Stimulated activated CD8-positive, alpha-beta memory T cell treated with anti-CD3 and anti-CD28 coated beads, Interleukin-15, amount 100 ng/mL, for 4 hours (primary cell): ENCODE measurements around the gene PRR16.
"Not testable (repeated sequence)": the region's sequence is repeated elsewhere in the genome, so short reads cannot be mapped to it uniquely, and the experiment has no call there.

Experiments
- DNase-seq, 2 donors: peaks; one replicate each; pipeline ENCODE4 v3.0.0-alpha.2; 2020; ENCODE audit warnings: low read depth in 2 of 2

The PRR16 gene

GRCh38 chr5:120640778-120641177 lies 176.7 kb downstream of the PRR16 start:
- no peak for DNase-seq

GRCh38 chr5:120644516-120644915 lies 180.4 kb downstream of the PRR16 start:
- no peak for DNase-seq

GRCh38 chr5:120655828-120656435 lies 191.8 kb downstream of the PRR16 start:
- DNase-seq = no peak

- DNase-seq = no peak
Measured at GRCh38 chr5:120657104-120657503, 193.0 kb downstream of the PRR16 start.

GRCh38 chr5:120677481-120677880 lies 213.4 kb downstream of the PRR16 start:
- no peak for DNase-seq

- DNase-seq = no peak
Measured at GRCh38 chr5:120678279-120678678, 214.2 kb downstream of the PRR16 start.

- DNase-seq = no peak
Measured at GRCh38 chr5:120682851-120683250, 218.8 kb downstream of the PRR16 start.

GRCh38 chr5:120683580-120683979 lies 219.5 kb downstream of the PRR16 start:
- no peak for DNase-seq

- no peak for DNase-seq
Measured at GRCh38 chr5:120684213-120684612, 220.1 kb downstream of the PRR16 start.

GRCh38 chr5:120684749-120685415 lies 220.8 kb downstream of the PRR16 start:
- DNase-seq = no peak

- no peak for DNase-seq
Measured at GRCh38 chr5:120690621-120691407, 226.7 kb downstream of the PRR16 start.

GRCh38 chr5:120692325-120692724 lies 228.2 kb downstream of the PRR16 start:
- no peak for DNase-seq

GRCh38 chr5:120695368-120695880 lies 231.3 kb downstream of the PRR16 start:
- DNase-seq = no peak

- no peak for DNase-seq
Measured at GRCh38 chr5:120697147-120697546, 233.0 kb downstream of the PRR16 start.

- DNase-seq = not testable (repeated sequence)
Measured at GRCh38 chr5:120697670-120698327, 233.7 kb downstream of the PRR16 start.

GRCh38 chr5:120700653-120701052 lies 236.6 kb downstream of the PRR16 start:
- DNase-seq = not testable (repeated sequence)

- not testable (repeated sequence) for DNase-seq
Measured at GRCh38 chr5:120702817-120703538, 238.9 kb downstream of the PRR16 start.

- no peak for DNase-seq
Measured at GRCh38 chr5:120703918-120704587, 240.0 kb downstream of the PRR16 start.

- DNase-seq = no peak
Measured at GRCh38 chr5:120706877-120707276, 242.8 kb downstream of the PRR16 start.

GRCh38 chr5:120717381-120717780 lies 253.3 kb downstream of the PRR16 start:
- DNase-seq = no peak

GRCh38 chr5:120730214-120730613 lies 266.1 kb downstream of the PRR16 start:
- no peak for DNase-seq
